DMS79 treated with DMSO at 0.1 percent for 48 hours (cell line): Measurements from ENCODE around the gene DRC7.
"Not testable (repeated sequence)": the region's sequence is repeated elsewhere in the genome, so short reads cannot be mapped to it uniquely, and the experiment has no call there.

ENCODE experiments used
- DNase-seq: peaks from one replicate; lab custom pipeline; 2025; lab: John Stamatoyannopoulos, UW

DRC7 gene

GRCh38 chr16:57658878-57659674 lies 35.5 kb upstream of the DRC7 start:
- DNase-seq: no peak

GRCh38 chr16:57660715-57661463 lies 33.7 kb upstream of the DRC7 start:
- no peak for DNase-seq

GRCh38 chr16:57661510-57661909 lies 33.1 kb upstream of the DRC7 start:
- no peak for DNase-seq

- DNase-seq: no peak
Observed at GRCh38 chr16:57661936-57662906, 32.4 kb upstream of the DRC7 start.

- DNase-seq: no peak
Observed at GRCh38 chr16:57663436-57663835, 31.2 kb upstream of the DRC7 start.

- DNase-seq: no peak
Observed at GRCh38 chr16:57663917-57664661, 30.5 kb upstream of the DRC7 start.

- DNase-seq: no peak
Observed at GRCh38 chr16:57664662-57665025, 30.0 kb upstream of the DRC7 start.

- no peak for DNase-seq
Observed at GRCh38 chr16:57665541-57665940, 29.1 kb upstream of the DRC7 start.

GRCh38 chr16:57666353-57667047 lies 28.1 kb upstream of the DRC7 start:
- DNase-seq: no peak

GRCh38 chr16:57667048-57667525 lies 27.5 kb upstream of the DRC7 start:
- DNase-seq: no peak

- DNase-seq: no peak
Observed at GRCh38 chr16:57667526-57668262, 26.9 kb upstream of the DRC7 start.

GRCh38 chr16:57668263-57668571 lies 26.4 kb upstream of the DRC7 start, which contains the start of gene ADGRG3:
Gene ADGRG3, plus strand, starts transcription at chr16:57668306. Its CDS starts 42 bp downstream, at chr16:57668348.
- no peak for DNase-seq

GRCh38 chr16:57668630-57669475 lies 25.8 kb upstream of the DRC7 start:
- no peak for DNase-seq

- DNase-seq: no peak
Observed at GRCh38 chr16:57669476-57670162, 25.0 kb upstream of the DRC7 start.

- no peak for DNase-seq
Observed at GRCh38 chr16:57670196-57670595, 24.4 kb upstream of the DRC7 start.

GRCh38 chr16:57671451-57671850 lies 23.2 kb upstream of the DRC7 start:
- not testable (repeated sequence) for DNase-seq

- no peak for DNase-seq
Observed at GRCh38 chr16:57672416-57672815, 22.2 kb upstream of the DRC7 start.

GRCh38 chr16:57672824-57673223 lies 21.8 kb upstream of the DRC7 start:
- no peak for DNase-seq
